ENCODE data around the gene KCNJ9.

DNA sequence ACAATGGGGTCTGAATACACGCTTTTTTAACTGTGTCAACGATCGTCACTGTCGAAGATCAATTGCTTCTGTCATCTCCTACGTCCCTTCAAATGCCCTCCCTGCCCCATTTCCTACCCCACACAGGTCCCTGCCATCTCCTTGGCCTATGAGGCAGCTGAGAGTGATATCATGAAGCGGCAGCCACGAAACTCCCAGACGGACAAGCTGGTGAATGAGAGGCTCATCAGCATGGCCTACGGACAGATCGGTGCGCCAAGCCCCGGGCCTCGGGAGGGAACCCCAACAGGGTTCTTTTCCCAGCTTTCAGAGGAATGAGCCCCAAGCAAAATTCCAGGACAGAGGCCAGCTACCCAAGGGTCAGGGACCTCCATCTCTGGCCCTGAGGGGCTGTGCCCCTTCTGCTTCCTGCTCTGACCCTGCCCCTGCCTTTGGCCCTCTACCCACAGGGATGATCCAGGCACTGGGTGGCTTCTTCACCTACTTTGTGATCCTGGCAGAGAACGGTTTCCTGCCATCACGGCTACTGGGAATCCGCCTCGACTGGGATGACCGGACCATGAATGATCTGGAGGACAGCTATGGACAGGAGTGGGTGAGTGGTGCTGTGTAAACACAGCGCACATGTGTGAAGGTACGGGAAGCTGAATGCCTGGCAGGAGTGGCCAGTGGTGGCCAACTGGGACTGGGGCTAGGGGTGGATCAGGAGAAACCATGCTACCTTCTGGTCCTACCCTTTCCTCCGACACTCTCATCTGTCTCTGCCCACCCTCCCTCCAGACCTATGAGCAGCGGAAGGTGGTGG is 55.0 kb downstream of the KCNJ9 start:
- TF ChIP-seq CTCF (conservative IDR thresholded peaks at IDR 0.05) = no peak
- TF ChIP-seq EZH2 (IDR thresholded peaks at IDR 0.05; ENCODE audit: low read depth) = no peak

All from PC-9 (cell line).